Endothelial cell of umbilical vein (primary cell): ENCODE measurements around the gene RPL39. TPM values are rescaled to one million over a fixed set of nuclear protein-coding genes. Genes with fewer than 3 reads are reported as not detected.

Experiments used
- polyA plus RNA-seq, 4 experiments: library from polyadenylated mRNA; depleted of rRNA in 3 of 4; stranded (reverse) in 3 of 4; unstranded in 1 of 4; fragments of >200 nt; gene quantifications; 2 replicates each; pipeline versions ENCODE4 v1.2.1 to v1.2.3, GENCODE V29; 2011 to 2012; ENCODE audit warnings: missing spikeins in 1 of 4
- small RNA-seq: library from RNA; depleted of rRNA; stranded (forward); fragments of <200 nt; gene quantifications from one replicate; pipeline ENCODE3, GENCODE V24; 2012; ENCODE audit warnings: low replicate concordance, low read depth; ENCODE audit not compliant: insufficient read depth, insufficient read length
- total RNA-seq: library from RNA; stranded (reverse); gene quantifications from 2 replicates; pipeline ENCODE4 v1.2.3, GENCODE V29; 2021

The RPL39 gene
- total and polyA plus RNA-seq, 2 donors (not counting 3 experiments of a cell fraction or from before 2014, with no cell fraction given): 1,305 to 1,516 TPM

Small RNAs within 50 kb of the gene (small RNA-seq; reads per million reads assigned to genes)
- 1.3 reads per million for gene SNORA69

Other genes starting within 250 kb of the RPL39 start
- gene STEEP1, start 226.2 kb downstream of the RPL39 start, total RNA-seq: 21.0 and 23.1 TPM in 2 replicates
- 8.6 and 12.1 TPM in 2 replicates for gene STEEP1, start 226.2 kb downstream of the RPL39 start, polyA plus RNA-seq
- 66.1 and 66.9 TPM in 2 replicates for gene UBE2A, start 217.1 kb downstream of the RPL39 start, total RNA-seq
- 32.9 and 40.7 TPM in 2 replicates for gene UBE2A, start 217.1 kb downstream of the RPL39 start, polyA plus RNA-seq
- 10.8 and 12.0 TPM in 2 replicates for gene NKRF, start 185.2 kb downstream of the RPL39 start, total RNA-seq
- gene NKRF, start 185.2 kb downstream of the RPL39 start, polyA plus RNA-seq: 2.7 and 2.8 TPM in 2 replicates
- gene SEPTIN6, start 98.5 kb downstream of the RPL39 start, total RNA-seq: 22.2 and 31.8 TPM in 2 replicates
- gene SEPTIN6, start 98.5 kb downstream of the RPL39 start, polyA plus RNA-seq: 15.8 and 23.1 TPM in 2 replicates
- gene SOWAHD, start 33.0 kb downstream of the RPL39 start, total RNA-seq: not detected in 2 replicates
- not detected in 2 replicates for gene SOWAHD, start 33.0 kb downstream of the RPL39 start, polyA plus RNA-seq
- gene UPF3B, start 61.3 kb upstream of the RPL39 start, total RNA-seq: 10.2 and 11.9 TPM in 2 replicates
- 2.2 and 3.7 TPM in 2 replicates for gene UPF3B, start 61.3 kb upstream of the RPL39 start, polyA plus RNA-seq
- gene RNF113A, start 80.1 kb upstream of the RPL39 start, total RNA-seq: 10.2 and 11.7 TPM in 2 replicates
- 8.7 and 9.4 TPM in 2 replicates for gene RNF113A, start 80.1 kb upstream of the RPL39 start, polyA plus RNA-seq
- 89.9 and 96.3 TPM in 2 replicates for gene NDUFA1, start 80.2 kb upstream of the RPL39 start, total RNA-seq
- 61.2 and 93.4 TPM in 2 replicates for gene NDUFA1, start 80.2 kb upstream of the RPL39 start, polyA plus RNA-seq
- gene AKAP14, start 104.3 kb upstream of the RPL39 start, total RNA-seq: not detected in 2 replicates
- not detected in 2 replicates for gene AKAP14, start 104.3 kb upstream of the RPL39 start, polyA plus RNA-seq
- gene NKAP, start 152.1 kb upstream of the RPL39 start, total RNA-seq: 7.8 and 8.0 TPM in 2 replicates
- 2.2 and 2.5 TPM in 2 replicates for gene NKAP, start 152.1 kb upstream of the RPL39 start, polyA plus RNA-seq